Activated CD4-positive, alpha-beta memory T cell treated with anti-CD3 and anti-CD28 coated beads for 36 hours (primary cell): ENCODE measurements around the gene MAN2A1. TPM values are rescaled to one million over a fixed set of nuclear protein-coding genes. Genes with fewer than 3 reads are reported as not detected.

Experiments
- CTCF ChIA-PET: fragments of 350-600 bp; sonication (Branson Sonifier 250); formaldehyde crosslinking; loops from one replicate; lab custom pipeline; 2021; ENCODE audit warnings: antibody characterized with exemption, inconsistent platforms; lab: Charles Lee
- POLR2A ChIA-PET: fragments of 350-600 bp; sonication (Branson Sonifier 250); formaldehyde crosslinking; loops from one replicate; lab custom pipeline; 2021; ENCODE audit warnings: antibody characterized with exemption; lab: Charles Lee
- DNase-seq: peaks from one replicate; pipeline ENCODE4 v3.0.0-alpha.2; 2020
- H3K27ac Mint-ChIP-seq: one replicate; pipeline ENCODE4 v1.8.0; 2021; ENCODE audit warnings: mixed read lengths
- H3K27me3 Mint-ChIP-seq: one replicate; pipeline ENCODE4 v1.8.0; 2021; ENCODE audit warnings: mixed read lengths
- H3K36me3 Mint-ChIP-seq: one replicate; pipeline ENCODE4 v1.8.0; 2021; ENCODE audit warnings: mixed read lengths
- H3K4me1 Mint-ChIP-seq: one replicate; pipeline ENCODE4 v1.8.0; 2021; ENCODE audit warnings: low read depth, mixed read lengths
- H3K4me3 Mint-ChIP-seq: one replicate; pipeline ENCODE4 v1.8.0; 2021; ENCODE audit warnings: mild to moderate bottlenecking, mixed read lengths
- H3K9me3 Mint-ChIP-seq: one replicate; pipeline ENCODE4 v1.8.0; 2021; ENCODE audit warnings: mixed read lengths
- intact Hi-C: fragments of 100-400 bp; cut with micrococcal nuclease; formaldehyde crosslinking; loops from one replicate; pipeline ENCODE4 v1.15.1; 2023
- total RNA-seq, 2 experiments: library from RNA; stranded (reverse); gene quantifications; one replicate each; pipeline ENCODE4 v1.2.3, GENCODE V29; 2021

Gene MAN2A1
- total RNA-seq, 2 experiments from 2014 or later = 33.0 to 35.9 TPM

DNA sequence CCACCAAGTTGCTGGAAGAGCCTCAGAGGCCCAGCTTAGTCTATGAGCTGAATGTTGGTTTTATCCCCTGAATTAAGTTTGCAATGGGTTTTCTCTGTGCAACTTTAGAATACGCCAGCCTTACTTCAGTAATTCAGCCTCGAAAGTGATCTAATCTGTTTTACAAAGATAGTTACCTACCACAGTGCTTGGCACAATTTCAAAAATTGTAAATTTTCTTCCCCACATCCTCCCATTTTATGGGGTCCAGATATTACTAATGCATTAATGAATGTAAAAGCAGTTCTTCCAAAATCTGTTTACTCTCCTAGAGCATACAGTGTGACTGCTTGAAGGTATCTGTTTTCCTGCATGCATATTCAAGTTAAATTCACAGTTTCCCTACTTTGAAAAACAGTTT, 172.6 kb downstream of the MAN2A1 start:
- Mint-ChIP-seq H3K27me3 (no peaks in the 10 kb centered on the region), H3K4me1 (peaks cover 43% of the 10 kb centered on the region), H3K27ac (no peak overlapping the region), H3K36me3 (peaks cover 47% of the 10 kb centered on the region), H3K9me3 (no peaks in the 10 kb centered on the region), H3K4me3 (no peak overlapping the region)
- POLR2A ChIA-PET = no interaction called here
- DNase-seq = no peak
- CTCF ChIA-PET = no interaction called here
- intact Hi-C loops = loop anchor here (5.0 kb wide), 2 partner anchors 190 to 225 kb away; no protein-coding TSS in a partner anchor

DNA sequence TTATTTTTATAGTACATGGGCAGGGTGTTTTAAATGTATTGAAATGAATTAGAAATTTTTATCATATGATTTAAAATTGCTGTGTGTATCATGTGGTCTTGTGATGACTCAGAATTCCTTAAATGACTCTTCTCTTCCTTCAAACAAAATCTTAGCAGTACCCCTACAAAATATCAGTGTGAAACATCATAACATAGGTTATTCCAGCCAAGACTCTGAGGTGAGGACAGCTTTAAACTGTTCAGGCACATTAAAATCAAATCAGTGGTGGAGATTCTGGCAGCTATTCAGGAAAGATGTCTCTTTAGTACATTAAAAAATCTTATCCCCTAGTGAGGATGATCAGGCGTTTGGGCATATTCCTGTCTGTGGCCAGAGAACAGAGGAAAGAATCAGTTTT, 174.0 kb downstream of the MAN2A1 start:
- intact Hi-C loops = loop anchor here (5.0 kb wide), 2 partner anchors 189 to 224 kb away; no protein-coding TSS in a partner anchor
- peaks cover 46% of the 10 kb centered on the region for H3K36me3 Mint-ChIP-seq
- CTCF ChIA-PET = interaction anchor here (1.0 kb wide), 1 partner anchor 174 kb away, joined by 3 read pairs; the partner anchor contains the start of gene MAN2A1
- H3K4me3 Mint-ChIP-seq = no peak overlapping the region
- H3K27me3 Mint-ChIP-seq = no peaks in the 10 kb centered on the region
- H3K27ac Mint-ChIP-seq = peak overlapping the region; percentile 21
- DNase-seq = no peak
- POLR2A ChIA-PET = no interaction called here
- peaks cover 40% of the 10 kb centered on the region for H3K4me1 Mint-ChIP-seq
- no peaks in the 10 kb centered on the region for H3K9me3 Mint-ChIP-seq

DNA sequence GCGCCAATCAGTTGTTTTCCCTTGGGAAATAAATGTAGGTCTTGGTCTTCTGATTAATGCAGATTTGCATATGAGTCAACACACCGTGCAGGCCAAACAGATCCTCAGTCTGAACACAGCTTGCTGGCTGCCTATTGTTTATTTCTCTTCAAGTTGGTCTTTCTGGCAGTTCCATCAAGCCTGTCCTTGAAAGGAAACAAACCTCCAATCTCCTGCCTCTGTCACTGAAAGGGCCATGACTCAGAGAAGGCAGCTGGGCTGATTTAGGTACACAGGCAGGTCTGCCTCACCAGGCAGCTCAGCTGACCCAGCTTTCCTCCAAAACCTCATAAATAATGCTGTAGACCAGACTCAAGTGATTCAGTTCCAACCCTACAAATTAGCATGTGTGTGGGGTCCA, 175.9 kb downstream of the MAN2A1 start:
- Mint-ChIP-seq H3K9me3 (no peaks in the 10 kb centered on the region), H3K4me1 (peaks cover 37% of the 10 kb centered on the region), H3K4me3 (no peak overlapping the region), H3K27ac (no peak overlapping the region), H3K36me3 (peaks cover 36% of the 10 kb centered on the region), H3K27me3 (no peaks in the 10 kb centered on the region)
- CTCF ChIA-PET = interaction anchor here (0.6 to 1.1 kb wide), 2 partner anchors 13 to 599 kb away, joined by 3 read pairs; no protein-coding TSS in a partner anchor
- intact Hi-C loops = no loop called here
- POLR2A ChIA-PET = no interaction called here
- DNase-seq = peak; percentile 20

DNA sequence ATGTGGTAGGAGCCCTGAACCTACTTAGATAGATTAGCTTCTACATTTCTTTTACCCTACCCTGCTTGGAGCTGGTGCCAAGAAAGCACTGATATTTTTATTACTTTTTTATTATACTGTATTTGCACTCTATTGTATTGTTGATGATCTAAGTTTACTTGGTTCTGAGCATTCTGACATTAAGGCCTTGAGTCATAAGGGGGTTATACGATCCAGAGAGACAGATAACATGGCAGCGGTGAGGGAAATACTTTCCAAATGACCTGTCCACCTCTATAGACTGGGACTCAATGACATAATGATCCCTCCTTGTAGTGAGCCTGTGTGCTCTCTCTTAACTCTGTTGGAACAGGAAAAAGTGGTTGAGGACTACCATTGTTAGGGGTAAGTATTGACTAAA, 176.3 kb downstream of the MAN2A1 start:
- intact Hi-C loops = no loop called here
- no peak for DNase-seq
- Mint-ChIP-seq H3K27ac (no peak overlapping the region), H3K27me3 (no peaks in the 10 kb centered on the region), H3K9me3 (no peaks in the 10 kb centered on the region), H3K36me3 (peaks cover 36% of the 10 kb centered on the region), H3K4me1 (peaks cover 37% of the 10 kb centered on the region), H3K4me3 (no peak overlapping the region)
- CTCF ChIA-PET = no interaction called here
- POLR2A ChIA-PET = no interaction called here

DNA sequence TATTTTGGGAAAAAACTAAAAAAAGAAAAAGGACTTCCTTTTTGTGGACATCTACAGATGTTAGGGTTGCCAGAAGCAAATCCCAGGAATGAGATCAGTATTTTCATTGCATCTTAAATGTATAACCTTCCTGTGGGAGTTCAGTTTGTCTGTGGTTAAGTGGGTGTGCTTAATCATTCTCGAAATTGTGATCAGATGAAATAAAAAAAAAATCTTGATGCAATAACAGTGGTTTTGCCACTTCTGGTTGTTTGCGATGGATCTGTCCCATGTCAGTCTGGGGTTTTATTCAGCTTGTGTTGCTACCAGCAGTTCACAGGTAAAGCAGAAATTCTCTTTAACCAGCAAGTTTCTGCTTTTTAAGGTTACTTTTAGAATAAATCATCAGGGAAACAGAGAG, 179.0 kb downstream of the MAN2A1 start:
- ChIA-PET CTCF (no interaction called here), POLR2A (interaction anchor here (0.6 kb wide), 1 partner anchor 80 kb away, joined by 5 read pairs; no protein-coding TSS in a partner anchor)
- Mint-ChIP-seq H3K27me3 (no peaks in the 10 kb centered on the region), H3K27ac (peak overlapping the region; percentile 21), H3K36me3 (peaks cover 29% of the 10 kb centered on the region), H3K4me1 (peaks cover 28% of the 10 kb centered on the region), H3K9me3 (no peaks in the 10 kb centered on the region), H3K4me3 (no peak overlapping the region)
- DNase-seq = no peak
- intact Hi-C loops = no loop called here

DNA sequence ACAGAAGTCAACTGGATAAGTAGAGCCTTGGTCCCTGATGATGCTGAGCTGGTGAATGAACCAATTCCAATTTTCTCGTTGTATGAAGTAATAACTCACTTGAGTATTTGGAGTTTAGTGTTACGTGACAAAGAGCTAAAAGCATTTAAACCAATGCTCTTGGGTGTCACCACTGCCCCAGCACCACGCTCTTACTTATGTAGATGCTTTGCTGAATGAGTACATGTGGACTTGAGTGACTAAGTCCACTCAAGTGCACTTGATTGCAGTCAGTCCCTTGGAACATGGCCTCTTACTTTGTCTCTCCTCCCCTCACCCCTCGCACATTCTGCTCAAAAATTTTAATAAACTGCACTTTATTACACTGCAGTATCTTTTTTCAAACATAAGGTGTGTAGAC, 184.0 kb downstream of the MAN2A1 start:
- Mint-ChIP-seq H3K9me3 (no peaks in the 10 kb centered on the region), H3K4me3 (no peak overlapping the region), H3K4me1 (peaks cover 17% of the 10 kb centered on the region), H3K27me3 (no peaks in the 10 kb centered on the region), H3K36me3 (no peaks in the 10 kb centered on the region), H3K27ac (no peak overlapping the region)
- ChIA-PET POLR2A (no interaction called here), CTCF (no interaction called here)
- no peak for DNase-seq
- intact Hi-C loops = no loop called here

DNA sequence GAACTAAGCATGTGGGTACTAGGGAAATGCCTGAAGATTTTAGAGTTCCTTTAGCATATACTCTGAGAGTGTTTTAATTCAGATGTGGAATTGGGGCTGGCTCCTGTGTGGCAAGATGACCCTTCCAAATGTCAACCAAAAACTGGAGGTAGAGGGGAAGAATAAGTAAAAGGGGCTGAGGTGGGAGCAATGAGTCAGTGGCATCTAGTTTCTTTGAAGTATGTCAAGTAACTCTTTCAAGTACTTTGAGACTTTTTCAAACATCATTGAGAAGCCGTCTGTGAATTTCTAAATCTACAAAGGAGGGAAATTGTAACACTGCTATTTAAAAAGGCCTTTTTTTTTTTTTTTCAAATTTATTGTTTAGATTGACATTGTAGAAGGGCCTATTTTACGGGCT, 184.4 kb downstream of the MAN2A1 start:
- Mint-ChIP-seq H3K36me3 (no peaks in the 10 kb centered on the region), H3K9me3 (no peaks in the 10 kb centered on the region), H3K4me3 (no peak overlapping the region), H3K27me3 (no peaks in the 10 kb centered on the region), H3K4me1 (peaks cover 13% of the 10 kb centered on the region), H3K27ac (no peak overlapping the region)
- ChIA-PET CTCF (no interaction called here), POLR2A (no interaction called here)
- no peak for DNase-seq
- intact Hi-C loops = no loop called here

DNA sequence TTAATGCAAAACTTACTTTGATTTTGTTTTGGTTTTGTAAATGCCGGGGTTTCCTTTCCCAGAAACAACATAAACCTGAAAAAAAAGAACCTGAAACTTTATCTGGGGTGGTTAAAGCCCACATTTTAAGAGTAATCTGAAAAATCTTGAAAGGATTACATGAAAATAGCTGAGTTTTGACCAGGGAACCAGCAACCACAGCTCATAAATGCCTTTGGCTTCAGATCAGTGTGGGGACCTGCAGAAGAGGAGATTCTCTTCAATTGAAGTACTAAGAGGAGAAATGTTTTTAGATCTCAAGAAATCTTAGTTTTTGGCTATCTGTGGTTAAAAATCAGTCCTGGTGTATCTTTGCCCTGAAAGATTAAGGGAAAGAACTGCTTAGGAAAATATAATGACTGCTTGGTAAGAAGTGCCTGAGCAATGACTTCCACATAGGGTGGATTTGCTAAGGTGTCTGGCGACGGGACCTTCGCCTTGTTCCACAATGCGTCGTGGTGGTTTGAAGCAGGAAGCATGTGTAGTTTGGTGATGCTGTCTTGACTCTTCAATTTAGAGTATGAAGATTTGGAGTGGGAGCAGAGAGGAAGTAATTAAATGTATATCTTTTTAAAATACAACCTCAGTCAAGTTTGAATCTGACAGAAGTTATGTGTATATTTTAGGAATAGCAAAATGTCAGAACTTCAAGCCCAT, 186.5 kb downstream of the MAN2A1 start:
- no peak for DNase-seq
- ChIA-PET POLR2A (no interaction called here), CTCF (no interaction called here)
- Mint-ChIP-seq H3K4me3 (no peak overlapping the region), H3K9me3 (no peaks in the 10 kb centered on the region), H3K27me3 (no peaks in the 10 kb centered on the region), H3K27ac (no peak overlapping the region), H3K36me3 (no peaks in the 10 kb centered on the region), H3K4me1 (peaks cover 10% of the 10 kb centered on the region)
- intact Hi-C loops = no loop called here

DNA sequence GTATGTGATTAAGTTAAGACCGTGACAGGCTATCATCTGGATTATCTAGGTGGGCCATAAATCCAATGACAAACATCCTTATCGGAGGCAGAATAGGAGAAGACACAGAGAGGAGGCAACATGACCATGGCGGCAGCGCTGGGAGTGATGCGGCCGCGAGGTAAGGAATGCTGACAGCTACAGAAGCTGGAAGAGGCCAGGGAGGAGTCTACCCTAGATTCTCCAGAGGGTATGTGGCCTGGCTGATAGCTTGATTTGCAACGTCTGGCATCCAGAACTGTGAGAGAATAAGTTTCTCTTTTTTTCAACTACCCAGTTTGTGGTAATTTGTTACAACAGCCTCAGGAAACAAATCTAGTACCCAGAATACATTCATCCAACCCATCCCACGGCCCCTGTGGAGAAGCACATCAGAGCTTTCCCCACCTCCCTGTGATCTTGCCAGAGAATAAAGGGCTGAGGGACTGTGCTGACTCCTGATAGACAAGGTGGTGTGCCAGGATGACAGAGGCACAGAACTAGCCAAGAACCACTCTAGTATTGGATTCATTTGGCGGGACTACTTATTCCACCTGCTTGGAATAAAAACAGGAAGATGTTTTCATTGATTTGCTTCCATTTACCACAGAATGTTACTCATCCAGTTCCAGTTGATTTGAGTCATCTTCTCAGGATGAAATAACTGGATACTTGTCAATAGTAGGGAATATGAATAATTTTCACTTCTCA, 187.4 kb downstream of the MAN2A1 start:
- H3K9me3 Mint-ChIP-seq = no peaks in the 10 kb centered on the region
- no peak overlapping the region for H3K4me3 Mint-ChIP-seq
- no peak for DNase-seq
- no peak overlapping the region for H3K27ac Mint-ChIP-seq
- H3K36me3 Mint-ChIP-seq = no peaks in the 10 kb centered on the region
- ChIA-PET POLR2A (no interaction called here), CTCF (no interaction called here)
- intact Hi-C loops = no loop called here
- H3K27me3 Mint-ChIP-seq = no peaks in the 10 kb centered on the region
- peaks cover 10% of the 10 kb centered on the region for H3K4me1 Mint-ChIP-seq

DNA sequence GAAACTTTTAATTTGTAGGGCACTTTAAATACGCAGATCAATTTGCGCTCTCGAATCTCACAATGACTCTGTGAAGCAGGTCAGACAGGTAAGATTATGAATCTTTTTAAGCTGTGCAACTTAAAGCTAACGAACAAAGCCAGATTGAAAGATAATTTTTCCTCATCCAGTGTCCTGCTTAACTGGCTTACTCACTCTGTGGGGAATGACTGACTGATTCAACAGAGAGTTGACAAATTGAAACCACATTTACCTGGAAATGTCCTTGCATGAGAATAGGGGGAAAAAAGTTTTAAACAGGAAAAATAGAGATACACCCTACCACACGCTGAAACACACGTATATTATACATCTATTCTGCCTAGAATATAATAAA, 187.9 kb downstream of the MAN2A1 start:
- DNase-seq = no peak
- Mint-ChIP-seq H3K27ac (no peak overlapping the region), H3K4me3 (no peak overlapping the region), H3K36me3 (no peaks in the 10 kb centered on the region), H3K4me1 (peaks cover 12% of the 10 kb centered on the region), H3K27me3 (no peaks in the 10 kb centered on the region), H3K9me3 (no peaks in the 10 kb centered on the region)
- ChIA-PET POLR2A (no interaction called here), CTCF (no interaction called here)
- intact Hi-C loops = no loop called here

DNA sequence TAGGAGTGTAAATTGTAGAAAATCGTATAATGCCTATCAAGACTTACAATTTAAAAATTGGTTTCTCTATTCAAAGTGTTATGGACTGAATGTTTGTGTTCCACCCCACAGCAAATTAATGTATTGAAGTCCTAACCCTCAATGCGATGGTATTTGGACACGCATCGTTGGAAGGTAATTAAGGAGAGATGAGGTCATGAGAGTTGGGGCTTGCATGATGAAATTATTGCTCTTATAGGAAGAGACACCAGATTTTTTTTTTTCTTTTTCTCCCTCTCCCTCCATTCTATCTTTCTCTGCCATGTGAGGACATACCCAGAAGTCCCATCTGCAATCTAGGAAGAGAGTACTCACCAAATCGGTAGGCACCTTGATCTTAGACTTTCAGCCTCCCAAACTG, 189.2 kb downstream of the MAN2A1 start:
- intact Hi-C loops = no loop called here
- ChIA-PET CTCF (no interaction called here), POLR2A (no interaction called here)
- H3K9me3 Mint-ChIP-seq = no peaks in the 10 kb centered on the region
- no peak overlapping the region for H3K4me3 Mint-ChIP-seq
- H3K27me3 Mint-ChIP-seq = no peaks in the 10 kb centered on the region
- DNase-seq = no peak
- peaks cover 13% of the 10 kb centered on the region for H3K4me1 Mint-ChIP-seq
- no peaks in the 10 kb centered on the region for H3K36me3 Mint-ChIP-seq
- H3K27ac Mint-ChIP-seq = no peak overlapping the region

DNA sequence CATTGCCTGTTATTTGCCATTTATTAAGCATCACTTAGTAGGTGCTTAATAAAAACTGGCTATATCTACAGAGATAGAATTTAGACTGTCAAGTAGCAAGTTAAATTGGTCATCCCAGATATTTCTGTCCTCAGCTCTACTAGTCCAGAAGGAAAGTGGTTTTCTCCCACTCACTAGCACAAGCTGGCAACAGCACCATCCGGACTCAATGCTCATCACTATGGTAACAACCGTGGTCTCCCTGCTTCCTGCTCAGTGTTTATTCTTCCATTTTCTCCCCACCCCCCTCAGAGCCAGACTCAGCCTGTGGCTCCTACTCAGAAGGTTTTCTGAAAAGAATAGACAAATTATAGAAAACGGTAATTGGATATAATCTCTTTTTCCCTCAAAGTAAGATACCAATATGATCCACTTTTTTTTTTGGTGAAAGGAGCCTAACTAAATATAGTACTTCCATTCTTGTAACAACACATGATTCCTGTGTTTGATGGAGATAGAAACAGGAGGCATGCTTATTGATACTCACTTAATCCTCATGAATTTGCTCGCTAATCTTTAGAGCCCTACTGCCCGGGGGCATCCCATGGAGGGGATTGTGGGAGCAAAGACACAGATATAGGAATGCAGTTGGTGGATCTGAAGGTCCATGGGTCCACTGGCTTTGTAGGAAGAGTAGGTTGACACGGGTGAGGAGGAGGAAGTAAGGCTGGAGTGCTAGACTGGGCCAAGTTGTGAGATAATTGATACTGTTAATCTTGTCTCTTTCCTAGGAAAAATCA, 191.4 kb downstream of the MAN2A1 start:
- Mint-ChIP-seq H3K4me3 (no peak overlapping the region), H3K9me3 (no peaks in the 10 kb centered on the region), H3K4me1 (peaks cover 9% of the 10 kb centered on the region), H3K27ac (no peak overlapping the region), H3K36me3 (no peaks in the 10 kb centered on the region), H3K27me3 (no peaks in the 10 kb centered on the region)
- intact Hi-C loops = no loop called here
- POLR2A ChIA-PET = no interaction called here
- DNase-seq = no peak
- CTCF ChIA-PET = no interaction called here
